Astrocyte of the cerebellum (primary cell): Measurements from ENCODE around the gene SCAPER.

Experiments
- DNase-seq: peaks from one replicate; pipeline ENCODE4 v3.0.0-alpha.2; 2011; ENCODE audit warnings: low read depth
- H3K4me3 ChIP-seq: 2 replicates; pipeline ENCODE4 v1.5.1; 2011; ENCODE audit warnings: mild to moderate bottlenecking, low read depth, low read length, moderate library complexity
- CTCF ChIP-seq: IDR thresholded peaks from 2 replicates; pipeline ENCODE4 v1.5.1; 2012; ENCODE audit warnings: low read length, low read depth, moderate library complexity, mild to moderate bottlenecking; ENCODE audit errors: missing control alignments
- in situ Hi-C: cut with HindIII; loops from 2 replicates; pipeline ENCODE4 v1.10.0; 2017; ENCODE audit warnings: low sequenced_read_pairs

Gene SCAPER

GRCh38 chr15:76669521-76670207 is 235.5 kb downstream of the SCAPER start:
- no peak overlapping the region for H3K4me3 ChIP-seq
- in situ Hi-C loops = no loop called here
- TF ChIP-seq CTCF = no peak
- DNase-seq = no peak

- no peak for DNase-seq
- in situ Hi-C loops = no loop called here
- TF ChIP-seq CTCF = no peak
- H3K4me3 ChIP-seq = no peak overlapping the region
These were observed 236.2 kb downstream of the SCAPER start for GRCh38 chr15:76668900-76669299.

- no peak for DNase-seq
- no peak for TF ChIP-seq CTCF
- in situ Hi-C loops = no loop called here
- no peak overlapping the region for H3K4me3 ChIP-seq
These were observed 237.0 kb downstream of the SCAPER start for GRCh38 chr15:76667943-76668715.

- no peak for TF ChIP-seq CTCF
- H3K4me3 ChIP-seq = no peak overlapping the region
- DNase-seq = no peak
- in situ Hi-C loops = no loop called here
These were observed 240.2 kb downstream of the SCAPER start for GRCh38 chr15:76664895-76665294.

GRCh38 chr15:76664411-76664810 is 240.7 kb downstream of the SCAPER start:
- TF ChIP-seq CTCF = no peak
- no peak overlapping the region for H3K4me3 ChIP-seq
- in situ Hi-C loops = no loop called here

GRCh38 chr15:76663529-76663928 is 241.6 kb downstream of the SCAPER start:
- TF ChIP-seq CTCF = no peak
- no peak for DNase-seq
- in situ Hi-C loops = no loop called here
- H3K4me3 ChIP-seq = no peak overlapping the region

More at GRCh38 chr15:76664411-76664810, 240.7 kb downstream of the SCAPER start:
- DNase-seq = no peak
